GM19395 (cell line): ENCODE results near the gene MTCL1.
"Not testable (repeated sequence)": the region's sequence is repeated elsewhere in the genome, so short reads cannot be mapped to it uniquely, and the experiment has no call there.

Experiments
- ATAC-seq: cut with Tn5 transposase; IDR thresholded peaks from one replicate; pipeline ENCODE4 v1.9.1; 2021; ENCODE audit warnings: mild to moderate bottlenecking, moderate library complexity; ENCODE audit not compliant: unreplicated experiment

MTCL1 gene

DNA sequence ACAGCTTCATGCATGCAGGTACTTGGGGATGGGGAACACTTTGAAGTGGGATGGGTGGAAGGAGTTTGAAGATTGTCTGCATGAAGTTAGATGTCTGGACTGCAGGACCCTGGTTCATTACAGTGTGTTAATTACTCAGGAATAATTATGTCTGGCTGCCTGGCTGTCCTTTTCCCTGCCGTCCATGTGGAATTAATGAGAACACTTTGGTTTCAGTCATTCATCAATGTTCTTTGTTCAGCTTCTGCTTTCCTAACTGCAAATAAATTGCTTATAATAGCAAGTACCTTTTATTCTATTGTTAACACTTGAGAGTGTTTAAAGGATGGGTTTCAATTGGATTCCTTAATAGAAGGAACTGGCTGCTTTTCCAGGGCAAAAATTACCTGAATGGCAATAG is 35.8 kb downstream of the MTCL1 start:
- ATAC-seq, result no peak

DNA sequence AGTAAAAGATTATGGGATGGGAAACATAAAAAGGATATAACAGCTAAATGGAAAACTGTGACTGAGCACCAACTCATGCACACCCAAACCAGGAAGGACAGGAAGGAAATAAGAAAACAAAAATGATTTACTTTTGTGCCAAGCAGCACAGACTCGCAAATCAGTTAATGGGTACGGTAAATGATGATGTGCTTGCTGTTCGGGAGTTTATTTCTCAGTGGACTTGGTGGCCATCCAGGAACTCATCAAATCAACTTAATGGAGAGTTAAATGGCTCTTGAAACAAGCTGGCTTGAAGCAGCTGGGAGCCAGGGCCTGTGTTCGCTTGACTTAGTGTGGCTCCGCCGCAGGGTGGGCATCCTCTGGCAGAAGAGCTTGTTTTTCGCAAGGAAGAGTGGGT is 36.2 kb downstream of the MTCL1 start:
- ATAC-seq, result no peak

DNA sequence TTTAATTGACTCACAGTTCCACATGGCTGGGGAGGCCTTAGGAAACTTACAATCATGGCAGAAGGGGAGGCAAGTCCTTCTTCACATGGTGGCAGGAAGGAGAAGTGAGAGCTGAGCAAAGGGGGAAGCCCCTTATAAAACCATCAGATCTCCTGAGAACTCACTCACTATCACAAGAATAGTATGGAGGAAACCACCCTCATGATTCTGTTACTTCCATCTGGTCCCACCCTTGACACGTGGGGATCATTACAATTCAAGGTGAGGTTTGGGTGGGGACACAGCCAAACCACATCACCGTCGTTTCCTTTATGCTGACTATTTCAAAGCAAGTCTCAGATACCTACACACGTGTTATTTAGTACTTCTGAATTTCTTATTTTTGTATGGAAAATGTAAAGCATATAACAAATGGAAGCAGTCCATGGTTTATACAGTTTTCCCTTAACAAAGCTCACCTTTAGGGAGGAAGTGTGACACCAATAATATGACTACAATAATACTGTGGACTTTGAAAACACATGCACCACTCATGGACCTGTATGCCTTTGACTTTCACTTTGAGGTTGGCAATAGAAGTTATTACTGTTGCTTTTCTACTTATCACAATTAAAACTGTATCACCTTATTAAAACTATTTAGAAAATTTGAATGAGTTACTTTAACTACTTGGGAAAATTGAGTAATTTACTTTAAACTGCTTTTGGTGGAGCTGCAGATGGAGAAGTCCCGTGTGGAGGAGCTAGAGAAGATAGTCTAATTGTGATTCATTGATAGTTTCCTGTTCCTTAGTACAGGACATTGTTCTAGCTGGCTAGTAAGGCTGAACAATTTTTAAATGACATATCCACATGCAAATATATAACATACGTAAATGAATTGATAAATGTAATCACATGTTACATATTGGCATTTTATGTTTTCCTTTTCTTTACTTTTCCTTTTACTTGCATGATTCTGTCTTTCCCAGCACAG is 37.3 kb downstream of the MTCL1 start:
- ATAC-seq, result no peak

DNA sequence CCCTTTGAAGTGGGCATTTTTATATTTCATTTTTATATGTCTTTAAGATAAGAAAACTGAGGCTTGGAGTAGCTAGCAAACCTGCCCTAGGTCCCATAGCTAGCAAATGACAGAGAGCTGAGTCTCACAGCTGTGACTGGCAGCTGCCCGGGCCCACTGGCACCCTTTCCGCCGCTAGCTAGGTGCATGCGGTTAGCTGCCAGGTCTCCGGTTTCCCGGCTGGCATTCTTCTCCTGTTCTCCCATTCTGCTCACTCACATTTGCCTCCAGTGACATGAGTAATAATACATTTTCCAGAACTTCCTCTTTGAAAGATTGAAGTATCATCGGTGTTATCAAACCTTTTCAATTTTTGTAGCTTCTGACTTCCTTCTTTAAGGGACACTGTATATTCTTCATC is 38.7 kb downstream of the MTCL1 start:
- ATAC-seq, result no peak

DNA sequence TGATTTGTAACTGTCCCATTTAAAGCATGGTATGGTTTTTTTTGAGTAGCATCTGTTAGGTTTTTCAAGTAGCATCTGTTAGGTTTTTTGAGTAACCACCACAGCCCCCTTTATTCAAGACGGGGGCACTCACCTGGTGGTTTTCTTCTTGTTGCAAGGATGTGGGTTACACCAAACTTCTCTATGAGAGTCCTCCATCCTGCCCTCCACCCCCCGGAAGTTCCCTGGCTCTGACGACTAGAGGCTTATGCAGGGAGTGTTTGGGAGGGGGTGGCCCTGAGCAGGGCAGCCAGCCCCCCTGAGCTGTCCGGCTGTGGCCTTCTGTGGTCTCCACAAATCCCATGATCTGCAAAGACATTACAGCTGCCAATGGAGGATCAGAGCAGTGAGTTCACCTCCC is 39.3 kb downstream of the MTCL1 start:
- no peak for ATAC-seq

DNA sequence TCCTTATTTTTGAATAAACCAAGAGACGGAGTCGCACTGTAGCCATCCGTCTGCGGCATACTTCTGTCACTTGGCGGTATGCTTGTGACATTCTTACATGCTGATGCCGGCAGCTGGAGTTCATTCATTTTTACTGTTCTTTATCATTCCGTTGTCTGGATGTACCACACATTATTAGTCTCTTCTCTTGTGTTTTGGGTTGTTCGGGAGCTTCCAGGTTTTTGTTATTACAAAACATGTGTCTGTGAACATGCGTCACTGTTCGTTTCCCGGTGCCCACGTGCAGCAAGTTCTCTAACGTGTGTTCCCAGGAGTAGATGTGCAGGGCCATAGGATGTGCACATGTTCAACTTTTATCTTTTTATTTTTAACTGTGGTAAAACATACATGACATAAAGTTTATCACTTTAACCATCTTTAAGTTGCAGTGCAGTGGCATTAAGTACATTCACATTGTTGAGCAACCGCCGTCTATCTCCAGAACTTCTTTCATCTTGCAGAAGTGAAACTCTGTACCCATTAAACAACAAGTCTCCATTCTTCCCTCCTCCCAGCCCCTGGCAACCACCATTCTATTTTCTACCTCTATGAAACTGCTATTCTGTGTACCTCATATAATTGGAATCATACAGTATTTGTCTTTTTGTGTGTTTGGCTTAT is 40.1 kb downstream of the MTCL1 start:
- ATAC-seq, result no peak

DNA sequence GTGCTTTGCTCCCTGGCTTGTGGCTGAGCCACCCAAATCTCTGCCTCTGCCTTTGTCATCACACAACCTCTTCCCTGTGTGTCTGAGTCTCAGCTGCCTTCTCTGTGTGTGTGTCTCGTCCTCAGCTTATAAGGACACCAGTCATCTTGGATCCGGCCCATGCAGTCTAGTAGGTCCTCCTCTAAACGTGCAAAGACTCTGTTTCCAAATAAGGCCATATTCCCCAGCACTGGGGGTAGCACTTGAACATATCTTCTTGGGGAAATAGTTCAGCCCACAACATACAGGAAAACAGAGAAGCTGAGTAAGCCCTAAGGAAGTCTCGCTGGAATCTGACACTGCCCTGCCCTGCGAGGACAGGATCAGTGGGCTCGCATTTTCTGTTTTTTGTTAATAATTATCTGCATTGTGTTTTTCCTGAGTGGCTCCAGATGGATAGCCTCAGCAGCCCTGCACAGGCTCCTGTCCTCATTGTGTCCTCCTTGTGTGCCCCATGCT is 42.1 kb downstream of the MTCL1 start:
- no peak for ATAC-seq

DNA sequence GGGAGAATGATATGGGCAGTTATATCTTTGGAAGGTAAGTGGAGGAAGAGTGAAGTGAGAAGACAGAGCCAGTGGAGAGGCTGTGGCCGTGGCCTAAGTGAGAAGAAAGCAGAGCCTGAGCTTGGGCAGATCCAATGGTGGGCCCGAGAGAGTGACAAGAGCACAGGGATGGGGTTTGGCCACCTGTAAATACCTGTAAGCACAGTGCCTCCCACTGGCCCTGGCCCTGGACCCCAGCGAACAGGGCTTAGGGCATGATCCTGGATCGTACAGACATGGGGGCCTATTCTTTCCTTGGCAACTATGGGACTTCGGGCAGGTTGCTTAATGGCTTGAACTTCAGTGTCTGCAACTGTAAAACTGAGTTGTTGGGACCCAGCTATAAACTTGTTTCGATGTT is 44.1 kb downstream of the MTCL1 start:
- ATAC-seq, result no peak

DNA sequence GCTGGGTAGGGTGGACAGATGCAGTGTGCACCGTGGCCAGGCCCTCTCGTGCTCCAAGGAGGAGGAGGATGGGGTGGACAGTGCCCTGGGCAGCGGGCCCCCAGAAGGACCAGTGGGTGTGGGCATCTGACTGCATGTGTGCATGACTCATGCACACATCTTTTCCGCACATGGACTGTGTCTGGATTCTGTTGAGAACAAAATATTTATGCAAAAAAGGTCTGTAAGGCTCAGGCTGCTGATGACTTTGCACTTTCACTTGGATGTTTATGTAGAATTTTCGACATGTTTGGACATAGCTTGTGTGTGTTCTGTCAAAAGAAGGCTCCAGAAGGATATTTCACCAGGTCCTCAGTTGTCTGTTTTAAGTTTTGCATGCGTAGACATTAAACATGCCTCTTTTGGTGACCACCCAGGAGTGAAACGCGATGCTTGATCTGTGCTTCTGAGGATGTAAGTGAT is 45.6 kb downstream of the MTCL1 start:
- ATAC-seq, result no peak

DNA sequence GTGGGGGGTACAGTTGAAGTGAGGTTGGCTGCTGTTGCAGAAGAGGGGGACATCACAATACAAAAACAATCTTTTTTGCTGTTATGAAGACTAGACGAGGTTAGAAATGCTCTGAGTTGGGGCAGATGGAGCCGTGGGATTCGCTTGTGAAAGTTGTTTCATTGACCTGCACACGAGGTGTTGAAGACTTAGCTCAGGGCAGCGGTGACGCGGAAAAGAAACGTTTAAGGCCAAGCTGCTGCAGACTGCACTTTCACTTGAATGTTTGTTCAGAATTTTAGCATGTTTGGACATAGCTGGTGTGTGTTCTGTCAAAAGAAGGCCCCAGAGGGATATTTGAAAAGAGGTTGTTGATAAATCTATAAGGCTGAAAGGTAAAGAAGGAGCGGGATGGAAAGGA is 46.3 kb downstream of the MTCL1 start:
- no peak for ATAC-seq

DNA sequence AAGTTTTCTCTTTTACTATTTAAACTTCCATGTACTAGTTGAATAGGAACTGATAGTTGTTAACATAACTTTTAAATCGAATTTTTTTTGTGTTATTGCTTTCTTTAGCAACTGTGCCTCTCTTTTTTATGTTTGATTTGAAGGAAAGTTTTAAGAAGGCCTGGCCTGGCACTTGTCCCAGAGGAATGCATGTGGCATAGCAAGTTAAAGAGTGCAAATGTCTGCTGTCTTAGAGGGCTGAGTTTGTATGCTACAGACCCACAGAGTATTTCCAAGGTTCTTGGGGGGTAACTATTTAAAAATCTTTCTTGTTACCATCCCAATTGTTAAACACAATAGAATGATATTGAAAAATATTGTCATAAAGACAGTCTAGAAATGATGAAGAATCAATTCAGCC is 47.0 kb downstream of the MTCL1 start:
- ATAC-seq, result no peak

DNA sequence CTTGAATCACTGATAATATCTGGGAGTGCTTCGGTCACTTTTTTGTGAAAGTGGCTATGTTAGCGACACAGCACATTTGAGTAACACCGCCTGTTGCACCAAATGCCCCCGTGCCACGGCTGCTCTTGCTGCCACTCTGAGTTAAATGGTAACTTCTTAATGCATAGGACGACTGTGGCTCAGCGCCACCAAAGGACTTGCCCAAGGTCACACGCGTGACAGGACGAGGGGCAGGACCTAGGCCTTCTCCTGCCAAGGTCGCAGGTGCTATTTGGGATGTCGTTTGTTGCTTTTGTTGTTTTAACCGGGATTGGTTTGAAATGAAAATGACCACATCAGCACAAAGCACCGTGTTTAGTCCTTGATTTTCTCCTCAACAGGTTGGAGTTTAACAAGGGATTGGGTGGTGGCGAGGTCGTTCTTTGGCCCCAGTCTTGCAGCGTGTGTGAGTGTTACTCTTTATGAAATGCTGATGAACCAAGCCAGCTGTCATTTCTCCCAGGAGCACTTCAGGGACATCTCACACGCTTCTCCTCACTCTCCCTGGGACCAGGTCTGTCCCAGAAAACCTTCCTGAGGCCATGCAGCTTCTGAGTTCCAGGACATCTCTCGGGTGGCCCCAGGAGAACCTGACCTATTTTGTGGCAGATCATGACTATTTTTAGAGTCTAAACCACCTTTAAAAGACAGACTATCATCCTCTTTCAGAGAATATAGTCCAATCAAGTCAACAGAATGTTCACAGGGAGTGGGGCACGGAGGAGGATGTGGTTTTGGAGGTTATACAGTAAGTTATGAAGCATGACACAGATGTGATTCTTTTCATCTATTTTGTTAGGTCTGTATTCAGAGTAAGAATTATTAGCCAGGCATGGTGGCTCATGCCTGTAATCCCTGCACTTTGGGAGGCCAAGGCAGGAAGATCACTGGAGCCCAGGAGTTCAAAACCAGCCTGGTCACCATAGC is 49.9 kb downstream of the MTCL1 start:
- peak; percentile 82 for ATAC-seq

DNA sequence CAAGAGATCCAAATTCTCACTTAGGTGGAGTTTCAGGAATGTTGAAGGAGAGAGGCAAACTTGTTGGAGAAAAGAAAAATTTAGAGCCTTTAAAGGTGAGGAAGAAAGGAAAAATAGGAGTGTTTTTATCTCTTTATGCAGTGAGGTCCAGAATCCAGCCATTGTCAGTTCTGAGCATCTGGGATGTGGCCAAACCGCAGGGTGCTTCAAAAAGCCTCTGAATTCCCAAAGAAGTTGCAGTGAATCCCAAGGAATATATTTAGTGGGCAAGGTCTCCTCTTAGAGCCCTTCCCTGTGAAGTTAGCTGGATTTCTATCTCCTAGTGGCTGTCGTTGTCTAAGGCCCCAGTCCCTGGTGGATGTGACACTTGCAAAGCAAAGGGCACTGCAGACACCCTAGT is 51.2 kb downstream of the MTCL1 start:
- no peak for ATAC-seq

DNA sequence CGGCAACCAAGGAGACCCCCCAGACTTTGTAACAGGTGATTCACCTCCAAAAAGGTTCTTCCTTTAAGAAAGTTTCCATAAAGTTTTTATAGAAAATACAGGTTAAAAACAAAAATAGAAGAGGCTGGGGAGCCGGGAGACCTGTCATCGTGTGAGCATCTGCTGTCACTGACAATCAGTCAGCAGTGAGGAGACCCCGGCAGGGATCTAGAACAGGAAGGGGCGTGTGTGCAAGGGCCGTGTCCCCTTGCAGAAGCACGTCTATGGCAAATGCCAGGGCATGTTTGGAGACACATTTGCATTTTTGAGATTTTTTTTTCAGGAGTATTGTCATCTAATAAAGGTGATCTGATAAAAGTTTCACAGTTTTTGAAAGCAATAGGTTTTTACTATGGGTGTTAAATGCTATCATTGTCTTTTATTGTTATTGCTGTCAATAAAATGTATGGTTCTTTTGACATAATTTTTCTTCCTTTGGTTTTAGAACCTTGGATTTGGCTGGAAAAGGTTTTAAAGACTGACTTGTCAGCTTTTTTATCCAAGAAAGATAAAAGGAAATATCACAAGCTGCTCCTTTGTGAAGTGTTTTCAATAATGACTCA is 52.1 kb downstream of the MTCL1 start:
- no peak for ATAC-seq

DNA sequence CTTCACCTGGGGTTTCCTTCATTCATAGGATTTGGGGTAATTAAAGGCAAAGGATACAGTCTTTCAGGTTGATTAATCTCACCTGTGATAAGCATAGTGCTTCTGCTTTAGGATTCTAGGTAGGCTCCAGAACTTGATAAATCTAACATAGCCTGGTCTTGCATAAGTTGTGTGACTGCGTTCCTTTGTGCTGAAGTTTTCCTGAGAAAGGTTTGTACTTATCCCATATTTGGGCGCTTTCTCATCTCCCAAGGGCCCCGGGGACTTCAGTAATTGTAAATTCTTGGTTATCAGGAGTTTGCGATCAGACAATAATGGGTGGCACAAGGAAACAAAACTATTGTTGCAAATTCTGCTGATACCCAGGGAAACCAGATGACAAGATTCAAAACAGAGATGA is 53.1 kb downstream of the MTCL1 start:
- no peak for ATAC-seq

DNA sequence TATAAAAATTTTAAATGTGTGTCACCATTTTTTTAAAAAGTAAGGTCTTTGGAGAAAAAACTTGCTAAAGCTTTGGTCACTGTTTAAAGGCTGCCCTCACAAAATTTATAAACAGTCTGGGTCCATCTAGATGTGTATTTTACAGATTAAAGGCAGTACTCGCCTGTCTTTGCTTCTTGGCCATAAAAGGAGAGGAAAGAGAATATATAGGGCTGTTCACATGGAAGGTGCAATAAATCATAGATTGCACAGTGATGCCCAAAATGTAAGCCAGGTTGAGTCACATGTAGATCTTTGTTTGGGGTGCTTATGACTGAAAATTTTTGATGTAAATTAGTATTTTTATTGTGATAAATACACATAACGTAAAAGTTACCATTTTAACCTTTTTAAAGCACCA is 55.6 kb downstream of the MTCL1 start:
- no peak for ATAC-seq

DNA sequence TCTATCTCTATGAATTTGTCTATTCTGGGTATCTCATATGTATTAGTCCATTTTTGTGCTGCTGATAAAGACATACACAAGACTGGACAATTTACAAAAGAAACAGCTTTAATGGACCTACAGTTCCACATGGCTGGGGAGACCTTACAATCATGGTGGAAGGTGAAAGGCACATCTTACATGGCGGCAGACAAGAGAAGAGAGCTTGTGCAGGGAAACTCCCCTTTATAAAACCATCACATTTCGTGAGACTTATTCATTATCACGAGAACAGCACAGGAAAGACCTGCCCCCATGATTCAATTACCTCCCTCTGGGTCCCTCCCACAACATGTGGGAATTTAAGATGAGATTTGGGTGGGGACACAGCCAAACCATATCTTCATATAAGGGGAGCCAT is 56.2 kb downstream of the MTCL1 start:
- ATAC-seq, result not testable (repeated sequence)

DNA sequence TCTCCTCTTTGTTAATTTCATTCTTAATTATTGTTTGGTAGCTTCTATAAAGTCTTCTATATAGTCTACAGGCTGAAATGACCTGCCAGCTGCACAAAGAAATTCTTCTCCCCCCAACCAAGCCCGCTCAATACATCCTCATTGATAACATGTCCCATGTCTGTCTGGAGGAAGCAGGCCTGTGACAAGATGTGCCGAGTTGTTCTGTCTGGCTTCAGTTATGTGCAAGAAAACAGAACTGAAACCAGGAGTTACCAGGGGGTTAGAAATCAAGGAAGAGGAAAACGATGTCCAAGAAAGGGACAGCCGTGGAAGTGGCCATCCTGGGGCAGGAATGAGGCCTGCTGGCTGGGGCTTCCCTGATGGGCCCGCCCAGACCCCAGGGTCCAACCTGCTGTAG is 57.6 kb downstream of the MTCL1 start:
- ATAC-seq, result no peak

DNA sequence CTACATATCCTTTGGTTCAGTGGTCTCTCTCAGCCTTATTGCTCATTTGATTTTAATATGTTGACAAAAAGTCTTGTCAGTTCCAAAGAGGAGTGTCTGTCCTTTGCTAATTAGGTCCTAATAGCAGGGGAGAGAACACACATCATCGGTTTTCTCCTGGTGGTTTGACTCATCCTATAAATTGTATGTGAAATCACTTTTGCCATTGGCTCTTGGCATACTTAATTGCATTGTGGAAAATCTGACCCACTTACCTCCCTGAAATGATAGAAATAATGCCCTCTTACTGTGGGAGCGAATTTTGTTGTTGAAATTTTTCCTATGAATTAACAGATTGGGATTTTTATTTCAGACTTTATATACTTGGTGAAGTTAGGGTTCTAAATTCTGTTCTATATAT is 58.3 kb downstream of the MTCL1 start:
- ATAC-seq, result no peak

DNA sequence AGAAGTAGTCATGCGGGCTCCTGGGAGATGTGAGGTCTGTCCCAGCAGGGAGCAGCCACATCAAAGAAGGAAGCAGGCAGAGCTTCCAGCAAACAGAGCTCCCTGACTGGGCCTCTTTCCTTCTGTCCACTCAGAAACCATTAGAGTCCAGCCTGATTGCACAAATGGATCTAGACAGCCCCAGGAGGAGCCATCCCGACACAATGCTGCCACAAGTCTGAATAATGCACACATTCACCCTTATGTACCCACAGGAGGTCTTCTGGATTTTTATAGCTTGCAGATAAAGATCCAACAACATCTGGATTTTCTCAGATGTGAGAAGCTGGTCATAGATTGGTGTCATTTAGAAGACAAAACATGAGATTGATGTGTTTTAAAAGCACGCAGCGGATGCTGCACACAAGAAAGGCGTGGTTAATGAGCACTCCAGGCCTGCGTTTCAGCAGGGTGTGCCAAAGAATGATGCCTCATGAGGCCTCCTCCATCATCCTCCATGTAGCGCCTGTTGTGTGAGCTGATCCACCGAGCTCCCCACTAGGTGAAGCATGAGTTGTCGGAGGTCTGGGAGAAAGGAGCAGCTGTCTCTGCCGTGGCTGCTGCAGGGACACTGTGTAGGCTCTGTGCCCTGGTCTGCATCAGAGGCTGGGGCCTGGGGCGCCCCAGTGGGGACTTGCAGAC is 60.6 kb downstream of the MTCL1 start:
- no peak for ATAC-seq
